ENCODE results near the gene MSX2.

DNA sequence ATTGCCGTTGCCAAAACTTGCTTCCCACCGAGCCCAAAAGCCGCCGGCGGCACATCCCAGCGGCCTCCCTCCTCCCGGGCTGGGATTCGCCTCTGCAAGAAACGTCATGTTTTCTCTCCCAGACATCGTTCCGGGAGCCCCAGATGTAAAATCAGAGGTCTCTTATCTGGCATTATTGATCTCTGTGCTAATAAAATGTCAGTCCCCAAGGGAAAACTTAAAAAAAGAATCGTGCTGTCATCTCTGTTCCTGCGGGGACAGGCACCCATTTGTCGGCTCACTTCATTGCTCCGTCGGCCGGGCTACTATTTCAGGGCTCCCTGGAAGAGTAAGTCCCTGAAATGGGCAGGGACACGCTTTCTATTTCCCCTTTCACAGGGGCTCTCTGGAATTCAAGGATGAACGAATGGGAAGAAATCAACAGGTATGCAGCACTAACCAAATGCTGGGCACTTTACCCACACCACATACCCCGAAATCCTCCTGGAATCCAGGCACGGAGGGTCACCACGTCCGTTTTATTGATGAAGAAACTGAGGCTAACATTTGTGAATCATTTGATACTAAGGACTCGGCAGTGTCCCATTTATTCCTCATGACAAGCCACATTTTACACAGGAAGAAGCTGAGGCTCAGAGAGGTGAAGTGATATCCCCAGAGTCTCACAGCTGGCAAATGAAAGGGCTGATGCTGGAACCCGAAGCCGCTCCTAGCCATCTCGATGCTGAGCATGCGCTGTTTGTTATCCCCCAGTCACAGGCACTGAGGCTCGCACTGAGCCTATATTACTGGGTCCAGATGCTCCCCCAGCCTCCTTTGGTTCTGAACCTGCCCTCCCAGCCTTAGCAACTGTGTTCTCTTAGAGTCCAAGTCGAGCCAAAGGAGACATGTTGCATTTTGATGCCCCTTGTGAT is 35.7 kb upstream of the MSX2 start:
- TF ChIP-seq SNAI2 (CRISPR knock-in tag; IDR thresholded peaks at IDR 0.05) (no peak), ARNTL (CRISPR knock-in tag; IDR thresholded peaks at IDR 0.05; ENCODE audit: borderline replicate concordance, low read depth) (no peak), ZFP30 (CRISPR knock-in tag; IDR thresholded peaks at IDR 0.05) (no peak), OSR1 (CRISPR knock-in tag; IDR thresholded peaks at IDR 0.05) (no peak)

Measured in SK-N-SH treated with all-trans-retinoic acid at 6 μM for 48 hours (cell line).